Progenitor cell of endocrine pancreas (in vitro differentiated cells): ENCODE results near the gene BMPER. TPM values are rescaled to one million over a fixed set of nuclear protein-coding genes. Genes with fewer than 3 reads are reported as not detected.

Source experiments
- DNase-seq: peaks from one replicate; pipeline ENCODE4 v3.0.0; 2021; ENCODE audit warnings: low spot score; ENCODE audit not compliant: unreplicated experiment
- H3K27ac Mint-ChIP-seq: 2 replicates; pipeline ENCODE4 v1.8.0; 2021; ENCODE audit warnings: mild to moderate bottlenecking, moderate library complexity, mixed read lengths
- H3K27me3 Mint-ChIP-seq: 2 replicates; pipeline ENCODE4 v1.8.0; 2021; ENCODE audit warnings: mixed read lengths
- H3K36me3 Mint-ChIP-seq: 2 replicates; pipeline ENCODE4 v1.8.0; 2022; ENCODE audit warnings: mixed read lengths; ENCODE audit not compliant: insufficient read depth
- H3K4me1 Mint-ChIP-seq: 2 replicates; pipeline ENCODE4 v1.8.0; 2021; ENCODE audit warnings: low read depth, mixed read lengths
- H3K4me3 Mint-ChIP-seq: 2 replicates; pipeline ENCODE4 v1.8.0; 2021; ENCODE audit warnings: low read depth, mild to moderate bottlenecking, moderate library complexity, mixed read lengths
- H3K9me3 Mint-ChIP-seq: 2 replicates; pipeline ENCODE4 v1.8.0; 2021; ENCODE audit warnings: low read depth, mixed read lengths
- CTCF ChIP-seq: fragments of 200-600 bp; sonication (generic); IDR thresholded peaks from one replicate; pipeline ENCODE4 v1.5.0; 2021; ENCODE audit warnings: antibody characterized with exemption, mild to moderate bottlenecking; ENCODE audit not compliant: unreplicated experiment
- total RNA-seq: library from RNA; stranded (reverse); gene quantifications from 2 replicates; pipeline ENCODE4 v1.2.1, GENCODE V29; 2021

The BMPER gene
- total RNA-seq, 1 donor from 2014 or later: 0.36 TPM

GRCh38 chr7:33901847-33902246 is 3.5 kb upstream of the BMPER start:
- DNase-seq: no peak
- Mint-ChIP-seq H3K4me3 (no peak overlapping the region), H3K9me3 (no peaks in the 10 kb centered on the region), H3K4me1 (peaks cover 4% of the 10 kb centered on the region), H3K36me3 (no peaks in the 10 kb centered on the region), H3K27ac (no peak overlapping the region), H3K27me3 (peaks cover 61% of the 10 kb centered on the region)
- TF ChIP-seq CTCF: no peak

GRCh38 chr7:33902746-33903145 is 2.6 kb upstream of the BMPER start:
- TF ChIP-seq CTCF: no peak
- no peak for DNase-seq
- no peak overlapping the region for H3K27ac Mint-ChIP-seq
- H3K36me3 Mint-ChIP-seq: no peaks in the 10 kb centered on the region
- no peak overlapping the region for H3K4me3 Mint-ChIP-seq
- peaks cover 70% of the 10 kb centered on the region for H3K27me3 Mint-ChIP-seq
- no peaks in the 10 kb centered on the region for H3K9me3 Mint-ChIP-seq
- peaks cover 4% of the 10 kb centered on the region for H3K4me1 Mint-ChIP-seq

- no peaks in the 10 kb centered on the region for H3K36me3 Mint-ChIP-seq
- peaks cover 76% of the 10 kb centered on the region for H3K27me3 Mint-ChIP-seq
- H3K27ac Mint-ChIP-seq: peak overlapping the region; percentile 74
- no peaks in the 10 kb centered on the region for H3K9me3 Mint-ChIP-seq
- peak overlapping the region; percentile 76 for H3K4me3 Mint-ChIP-seq
- TF ChIP-seq CTCF: no peak
- H3K4me1 Mint-ChIP-seq: peaks cover 4% of the 10 kb centered on the region
- peak; percentile 21 for DNase-seq
Observed at GRCh38 chr7:33903791-33904680, 1.3 kb upstream of the BMPER start.

GRCh38 chr7:33904681-33905388 is 504 bp upstream of the BMPER start:
- H3K36me3 Mint-ChIP-seq: no peaks in the 10 kb centered on the region
- no peak overlapping the region for H3K27ac Mint-ChIP-seq
- DNase-seq: peak; percentile 45
- H3K9me3 Mint-ChIP-seq: no peaks in the 10 kb centered on the region
- peak overlapping the region; percentile 76 for H3K4me3 Mint-ChIP-seq
- H3K4me1 Mint-ChIP-seq: peaks cover 4% of the 10 kb centered on the region
- peak; percentile 34 for TF ChIP-seq CTCF
- peaks cover 77% of the 10 kb centered on the region for H3K27me3 Mint-ChIP-seq

- Mint-ChIP-seq H3K9me3 (no peaks in the 10 kb centered on the region), H3K4me1 (peaks cover 4% of the 10 kb centered on the region), H3K36me3 (no peaks in the 10 kb centered on the region), H3K4me3 (no peak overlapping the region), H3K27ac (no peak overlapping the region), H3K27me3 (peaks cover 77% of the 10 kb centered on the region)
- no peak for TF ChIP-seq CTCF
- DNase-seq: no peak
Observed at GRCh38 chr7:33906697-33907096, 1.4 kb downstream of the BMPER start.
